Colon (tissue), 2 donors: ENCODE results near the gene NLK.
"Not testable (repeated sequence)": the region's sequence is repeated elsewhere in the genome, so short reads cannot be mapped to it uniquely, and the experiment has no call there.

Source experiments
- FAIRE-seq: peaks from 2 replicates; lab custom pipeline; 2012; peaks lifted over from hg19 to GRCh38; lab: Jason Lieb, UNC
- donor health status: control.
- donor health status: control.

NLK gene

GRCh38 chr17:28072936-28073533 lies 30.6 kb downstream of the NLK start:
- FAIRE-seq: no peak

GRCh38 chr17:28074010-28074409 lies 31.5 kb downstream of the NLK start:
- FAIRE-seq: no peak

GRCh38 chr17:28076144-28076543 lies 33.7 kb downstream of the NLK start:
- FAIRE-seq: no peak

GRCh38 chr17:28077140-28077539 lies 34.7 kb downstream of the NLK start:
- not testable (repeated sequence) for FAIRE-seq

- FAIRE-seq: peak; percentile 24
Observed at GRCh38 chr17:28078341-28079229, 36.1 kb downstream of the NLK start.

GRCh38 chr17:28081467-28081866 lies 39.0 kb downstream of the NLK start:
- no peak for FAIRE-seq

GRCh38 chr17:28085766-28086165 lies 43.3 kb downstream of the NLK start:
- FAIRE-seq: no peak

GRCh38 chr17:28086519-28086918 lies 44.0 kb downstream of the NLK start:
- FAIRE-seq: no peak

GRCh38 chr17:28087743-28088142 lies 45.3 kb downstream of the NLK start:
- peak; percentile 33 for FAIRE-seq

GRCh38 chr17:28090551-28090950 lies 48.1 kb downstream of the NLK start:
- FAIRE-seq: no peak

- no peak for FAIRE-seq
Observed at GRCh38 chr17:28092088-28092487, 49.6 kb downstream of the NLK start.

- FAIRE-seq: no peak
Observed at GRCh38 chr17:28093999-28094716, 51.7 kb downstream of the NLK start.

- no peak for FAIRE-seq
Observed at GRCh38 chr17:28096756-28097155, 54.3 kb downstream of the NLK start.

- FAIRE-seq: no peak
Observed at GRCh38 chr17:28097254-28097653, 54.8 kb downstream of the NLK start.

GRCh38 chr17:28097901-28098300 lies 55.4 kb downstream of the NLK start:
- no peak for FAIRE-seq

- not testable (repeated sequence) for FAIRE-seq
Observed at GRCh38 chr17:28098591-28098990, 56.1 kb downstream of the NLK start.

- no peak for FAIRE-seq
Observed at GRCh38 chr17:28100251-28100650, 57.8 kb downstream of the NLK start.

- FAIRE-seq: no peak
Observed at GRCh38 chr17:28100936-28101335, 58.5 kb downstream of the NLK start.

- no peak for FAIRE-seq
Observed at GRCh38 chr17:28101919-28102318, 59.4 kb downstream of the NLK start.

GRCh38 chr17:28105501-28105900 lies 63.0 kb downstream of the NLK start:
- no peak for FAIRE-seq

- no peak for FAIRE-seq
Observed at GRCh38 chr17:28110184-28110583, 67.7 kb downstream of the NLK start.

GRCh38 chr17:28112181-28112580 lies 69.7 kb downstream of the NLK start:
- FAIRE-seq: no peak

- no peak for FAIRE-seq
Observed at GRCh38 chr17:28112606-28113005, 70.1 kb downstream of the NLK start.
